H9 (cell line): ENCODE data around the gene DERA. TPM values are rescaled to one million over a fixed set of nuclear protein-coding genes. Genes with fewer than 3 reads are reported as not detected.

ENCODE experiments used
- DNase-seq: peaks from one replicate; pipeline ENCODE4 v3.0.0-alpha.2; 2017
- H2AFZ ChIP-seq: one replicate; pipeline ENCODE4 v1.6.1; 2013; ENCODE audit warnings: mild to moderate bottlenecking, low read length, control low read depth, moderate library complexity
- H2AK5ac ChIP-seq: 2 replicates; pipeline ENCODE4 v1.6.1; 2013; ENCODE audit warnings: low read length, control low read depth, mixed read lengths; ENCODE audit not compliant: insufficient read length
- H2BK120ac ChIP-seq: one replicate; pipeline ENCODE4 v1.6.1; 2013; ENCODE audit warnings: low read depth, mild to moderate bottlenecking, low read length, control low read depth, inconsistent platforms; ENCODE audit not compliant: poor library complexity, severe bottlenecking
- H2BK12ac ChIP-seq: 2 replicates; pipeline ENCODE4 v1.6.1; 2013; ENCODE audit warnings: low read length, control low read depth, mixed read lengths, low read depth; ENCODE audit not compliant: insufficient read length
- H2BK15ac ChIP-seq: 2 replicates; pipeline ENCODE4 v1.6.1; 2013; ENCODE audit warnings: low read depth, low read length, control low read depth
- H2BK20ac ChIP-seq: one replicate; pipeline ENCODE4 v1.6.1; 2013; ENCODE audit warnings: low read depth, mild to moderate bottlenecking, low read length, control low read depth, inconsistent platforms; ENCODE audit not compliant: poor library complexity, severe bottlenecking
- H2BK5ac ChIP-seq: 2 replicates; pipeline ENCODE4 v1.6.1; 2013; ENCODE audit warnings: low read length, control low read depth, mixed read lengths; ENCODE audit not compliant: insufficient read length
- H3K14ac ChIP-seq: 2 replicates; pipeline ENCODE4 v1.6.1; 2013; ENCODE audit warnings: low read length, control low read depth; ENCODE audit not compliant: insufficient read depth
- H3K18ac ChIP-seq: 2 replicates; pipeline ENCODE4 v1.6.1; 2013; ENCODE audit warnings: low read depth, mild to moderate bottlenecking, mixed read lengths, low read length, control low read depth; ENCODE audit not compliant: insufficient read length
- H3K23ac ChIP-seq: 2 replicates; pipeline ENCODE4 v1.6.1; 2013; ENCODE audit warnings: low read length, control low read depth, mixed read lengths, low read depth; ENCODE audit not compliant: insufficient read length
- H3K23me2 ChIP-seq: 2 replicates; pipeline ENCODE4 v1.6.1; 2013; ENCODE audit warnings: low read depth, mild to moderate bottlenecking, mixed read lengths, low read length, control low read depth; ENCODE audit not compliant: insufficient read length, poor library complexity, severe bottlenecking
- H3K27ac ChIP-seq: 2 replicates; pipeline ENCODE4 v1.5.1; 2013; ENCODE audit warnings: low read length, control low read depth, mixed read lengths, low read depth; ENCODE audit not compliant: insufficient read length
- H3K27me3 ChIP-seq: 2 replicates; pipeline ENCODE4 v1.6.1; 2013; ENCODE audit warnings: low read length, control low read depth, inconsistent platforms; ENCODE audit not compliant: insufficient read depth
- H3K4ac ChIP-seq: 2 replicates; pipeline ENCODE4 v1.6.1; 2013; ENCODE audit warnings: low read depth, mild to moderate bottlenecking, control low read depth, inconsistent platforms, low read length, moderate library complexity
- H3K4me1 ChIP-seq: 2 replicates; pipeline ENCODE4 v1.6.1; 2013; ENCODE audit warnings: low read length, control low read depth, inconsistent platforms; ENCODE audit not compliant: insufficient read depth
- H3K4me2 ChIP-seq: 2 replicates; pipeline ENCODE4 v1.6.1; 2013; ENCODE audit warnings: low read length, control low read depth, mixed read lengths; ENCODE audit not compliant: insufficient read length, insufficient read depth
- H3K56ac ChIP-seq: 2 replicates; pipeline ENCODE4 v1.6.1; 2013; ENCODE audit warnings: low read depth, mild to moderate bottlenecking, mixed read lengths, low read length, control low read depth; ENCODE audit not compliant: insufficient read length
- H3K79me1 ChIP-seq: 2 replicates; pipeline ENCODE4 v1.6.1; 2013; ENCODE audit warnings: low read depth, mild to moderate bottlenecking, moderate library complexity, low read length, control low read depth, inconsistent platforms; ENCODE audit not compliant: insufficient read depth, poor library complexity, severe bottlenecking
- H3K79me2 ChIP-seq: 2 replicates; pipeline ENCODE4 v1.6.1; 2013; ENCODE audit warnings: low read length, control low read depth, inconsistent platforms; ENCODE audit not compliant: insufficient read depth
- H3K9ac ChIP-seq: 2 replicates; pipeline ENCODE4 v1.6.1; 2013; ENCODE audit warnings: low read length, control low read depth, mixed read lengths; ENCODE audit not compliant: insufficient read length; ENCODE audit errors: extremely low read depth
- H3K9me3 ChIP-seq: one replicate; pipeline ENCODE4 v1.6.1; 2013; ENCODE audit warnings: low read depth, low read length, inconsistent platforms; ENCODE audit not compliant: control insufficient read depth
- H3T11ph ChIP-seq: one replicate; pipeline ENCODE4 v1.6.1; 2013; ENCODE audit warnings: mild to moderate bottlenecking, low read length, control low read depth, inconsistent platforms
- H4K20me1 ChIP-seq: one replicate; pipeline ENCODE4 v1.6.1; 2013; ENCODE audit not compliant: control insufficient read depth, insufficient read length, insufficient read depth
- H4K5ac ChIP-seq: 2 replicates; pipeline ENCODE4 v1.6.1; 2013; ENCODE audit warnings: low read depth, mild to moderate bottlenecking, mixed read lengths, low read length, control low read depth; ENCODE audit not compliant: insufficient read length
- H4K8ac ChIP-seq: replicated peaks from 2 replicates; pipeline ENCODE4 v1.6.1; 2013; ENCODE audit warnings: low read length, control low read depth, mixed read lengths, low read depth; ENCODE audit not compliant: insufficient read length
- H4K91ac ChIP-seq: 2 replicates; pipeline ENCODE4 v1.6.1; 2013; ENCODE audit warnings: low read depth, mild to moderate bottlenecking, moderate library complexity, mixed read lengths, low read length, control low read depth; ENCODE audit not compliant: insufficient read length
- H3K27ac Mint-ChIP-seq, 3 experiments: 2 replicates in 2 of 3; 3 replicates in 1 of 3; pipeline ENCODE4 v1.8.0; 2020 to 2021; ENCODE audit warnings: mixed read lengths in 3 of 3, mild to moderate bottlenecking in 1 of 3, moderate library complexity in 1 of 3
- H3K27me3 Mint-ChIP-seq: 2 replicates; pipeline ENCODE4 v1.8.0; 2021; ENCODE audit warnings: low read depth, mild to moderate bottlenecking, moderate library complexity, mixed read lengths
- H3K36me3 Mint-ChIP-seq, 3 experiments: 2 replicates in 2 of 3; 3 replicates in 1 of 3; pipeline ENCODE4 v1.8.0; 2020 to 2021; ENCODE audit warnings: low read depth in 3 of 3, mixed read lengths in 3 of 3; ENCODE audit not compliant: insufficient read depth in 1 of 3
- H3K4me1 Mint-ChIP-seq, 2 experiments: 2 replicates each; pipeline ENCODE4 v1.8.0; 2020; ENCODE audit warnings: mixed read lengths in 2 of 2
- H3K4me3 Mint-ChIP-seq, 2 experiments: 2 replicates in 1 of 2; 3 replicates in 1 of 2; pipeline ENCODE4 v1.8.0; 2020 to 2021; ENCODE audit warnings: mild to moderate bottlenecking in 2 of 2, mixed read lengths in 2 of 2, moderate library complexity in 1 of 2
- H3K9me3 Mint-ChIP-seq, 2 experiments: 2 replicates in 1 of 2; 3 replicates in 1 of 2; pipeline ENCODE4 v1.8.0; 2020; ENCODE audit warnings: mild to moderate bottlenecking in 2 of 2, mixed read lengths in 2 of 2, moderate library complexity in 1 of 2
- WGBS: extraction: QIAGEN DNeasy Blood & Tissue Kit; methylation state at CpG from one replicate; pipeline ENCODE4 v1.1.7; 2013; ENCODE audit warnings: missing lambda C conversion rate, low lambda C conversion rate, mixed read lengths; ENCODE audit not compliant: insufficient read length; ENCODE audit errors: extremely low coverage; 5-methylcytosine and 5-hydroxymethylcytosine counted together
- total RNA-seq: library from RNA; stranded (reverse); gene quantifications from 2 replicates; pipeline ENCODE4 v1.2.1, GENCODE V29; 2021
- TF ChIP-seq, protein P1 (sequence below): fragments of 200-600 bp; sonication (generic); conservative IDR thresholded peaks from 3 replicates; pipeline ENCODE4 v1.8.0; 2021; ENCODE audit warnings: antibody characterized with exemption, mild to moderate bottlenecking

DERA gene
- total RNA-seq, 1 experiment from 2014 or later = 20.9 TPM

DNA sequence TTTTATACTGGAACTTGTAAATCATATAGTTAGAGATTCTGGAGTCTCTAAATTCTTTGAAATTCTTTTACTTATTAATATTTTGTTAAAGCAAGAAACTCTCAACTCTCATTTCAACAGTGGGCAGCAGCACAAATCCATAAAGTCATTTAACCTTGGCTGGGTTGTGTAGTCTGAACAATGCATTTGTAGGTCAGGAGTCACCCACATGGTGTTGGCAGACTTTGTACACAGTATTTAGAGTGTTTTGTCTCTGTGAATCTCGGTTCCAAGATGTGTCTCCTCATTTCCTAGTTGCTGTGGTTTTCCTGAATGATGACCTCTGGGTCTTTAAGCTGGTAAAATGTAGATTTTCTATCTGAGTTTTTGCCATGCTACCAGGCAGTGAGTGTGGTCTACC is 49.7 kb upstream of the DERA start:
- Histone ChIP-seq H3K4ac (no peak overlapping the region), H3K23ac (no peak overlapping the region), H2BK5ac (no peak overlapping the region), H2AFZ (no peak overlapping the region), H3T11ph (no peak overlapping the region), H3K56ac (no peak overlapping the region), H3K14ac (no peak overlapping the region), H3K4me2 (no peak overlapping the region), H4K5ac (no peak overlapping the region), H2BK120ac (no peak overlapping the region), H3K9ac (no peak overlapping the region), H2AK5ac (no peak overlapping the region), H3K27me3 (no peaks in the 10 kb centered on the region), H2BK15ac (no peak overlapping the region), H4K20me1 (no peaks in the 10 kb centered on the region), H2BK12ac (no peak overlapping the region), H3K79me2 (no peaks in the 10 kb centered on the region), H3K23me2 (no peaks in the 10 kb centered on the region), H3K27ac (no peak overlapping the region), H3K4me1 (peaks cover 2% of the 10 kb centered on the region; the same call in 1 of the 2 replicates), H3K18ac (no peak overlapping the region), H4K91ac (no peak overlapping the region), H3K9me3 (no peaks in the 10 kb centered on the region), H2BK20ac (no peak overlapping the region), H3K79me1 (no peaks in the 10 kb centered on the region), H4K8ac (no peak overlapping the region)
- Mint-ChIP-seq H3K9me3 (no peaks in the 10 kb centered on the region), H3K4me3 (no peak overlapping the region), H3K27me3 (no peaks in the 10 kb centered on the region), H3K36me3 (no peaks in the 10 kb centered on the region), H3K4me1 (peaks cover 18 to 27% of the 10 kb centered on the region in 2 experiments), H3K27ac (no peak overlapping the region)
- WGBS = no CpG with 5 or more reads among the region's 1 CpG
- TF ChIP-seq, protein P1, sequence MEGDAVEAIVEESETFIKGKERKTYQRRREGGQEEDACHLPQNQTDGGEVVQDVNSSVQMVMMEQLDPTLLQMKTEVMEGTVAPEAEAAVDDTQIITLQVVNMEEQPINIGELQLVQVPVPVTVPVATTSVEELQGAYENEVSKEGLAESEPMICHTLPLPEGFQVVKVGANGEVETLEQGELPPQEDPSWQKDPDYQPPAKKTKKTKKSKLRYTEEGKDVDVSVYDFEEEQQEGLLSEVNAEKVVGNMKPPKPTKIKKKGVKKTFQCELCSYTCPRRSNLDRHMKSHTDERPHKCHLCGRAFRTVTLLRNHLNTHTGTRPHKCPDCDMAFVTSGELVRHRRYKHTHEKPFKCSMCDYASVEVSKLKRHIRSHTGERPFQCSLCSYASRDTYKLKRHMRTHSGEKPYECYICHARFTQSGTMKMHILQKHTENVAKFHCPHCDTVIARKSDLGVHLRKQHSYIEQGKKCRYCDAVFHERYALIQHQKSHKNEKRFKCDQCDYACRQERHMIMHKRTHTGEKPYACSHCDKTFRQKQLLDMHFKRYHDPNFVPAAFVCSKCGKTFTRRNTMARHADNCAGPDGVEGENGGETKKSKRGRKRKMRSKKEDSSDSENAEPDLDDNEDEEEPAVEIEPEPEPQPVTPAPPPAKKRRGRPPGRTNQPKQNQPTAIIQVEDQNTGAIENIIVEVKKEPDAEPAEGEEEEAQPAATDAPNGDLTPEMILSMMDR = no peak
- DNase-seq = no peak
